ENCODE measurements around the gene TBC1D9.
A peak's percentile ranks its signal among the peaks of the same experiment; 100 is the strongest.

TBC1D9 gene

DNA sequence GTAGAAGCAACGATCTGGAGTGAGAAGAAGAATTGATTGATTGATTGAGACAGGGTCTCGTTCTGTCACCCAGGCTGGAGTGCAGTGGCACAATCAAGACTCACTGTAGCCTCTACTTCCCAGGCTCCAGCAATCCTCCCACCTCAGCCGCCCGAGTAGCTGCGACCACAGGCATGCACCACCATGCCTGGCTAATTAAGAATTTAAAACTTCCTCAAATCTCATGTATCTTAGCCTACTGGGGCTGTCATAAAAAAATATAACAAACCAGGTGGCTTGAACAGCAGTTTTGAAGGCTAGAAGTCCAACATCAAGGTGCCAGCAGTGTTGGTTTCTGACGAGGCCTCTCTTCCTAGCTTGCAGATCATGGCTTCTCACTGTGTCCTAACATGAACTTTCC is 18.3 kb upstream of the TBC1D9 start:
- no peaks in the 10 kb centered on the region for H3K27me3 ChIP-seq (ENCODE audit: control insufficient read depth, insufficient read depth, low read length)
- H3K79me2 ChIP-seq, result no peaks in the 10 kb centered on the region
- no peak overlapping the region for H3K4me2 ChIP-seq (ENCODE audit: low read length)
- no peaks in the 10 kb centered on the region for H3K36me3 ChIP-seq (ENCODE audit: control insufficient read depth, insufficient read depth, low read length)
- no peaks in the 10 kb centered on the region for H3K4me1 ChIP-seq
- TF ChIP-seq, protein P1, sequence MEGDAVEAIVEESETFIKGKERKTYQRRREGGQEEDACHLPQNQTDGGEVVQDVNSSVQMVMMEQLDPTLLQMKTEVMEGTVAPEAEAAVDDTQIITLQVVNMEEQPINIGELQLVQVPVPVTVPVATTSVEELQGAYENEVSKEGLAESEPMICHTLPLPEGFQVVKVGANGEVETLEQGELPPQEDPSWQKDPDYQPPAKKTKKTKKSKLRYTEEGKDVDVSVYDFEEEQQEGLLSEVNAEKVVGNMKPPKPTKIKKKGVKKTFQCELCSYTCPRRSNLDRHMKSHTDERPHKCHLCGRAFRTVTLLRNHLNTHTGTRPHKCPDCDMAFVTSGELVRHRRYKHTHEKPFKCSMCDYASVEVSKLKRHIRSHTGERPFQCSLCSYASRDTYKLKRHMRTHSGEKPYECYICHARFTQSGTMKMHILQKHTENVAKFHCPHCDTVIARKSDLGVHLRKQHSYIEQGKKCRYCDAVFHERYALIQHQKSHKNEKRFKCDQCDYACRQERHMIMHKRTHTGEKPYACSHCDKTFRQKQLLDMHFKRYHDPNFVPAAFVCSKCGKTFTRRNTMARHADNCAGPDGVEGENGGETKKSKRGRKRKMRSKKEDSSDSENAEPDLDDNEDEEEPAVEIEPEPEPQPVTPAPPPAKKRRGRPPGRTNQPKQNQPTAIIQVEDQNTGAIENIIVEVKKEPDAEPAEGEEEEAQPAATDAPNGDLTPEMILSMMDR (IDR thresholded peaks at IDR 0.05), result no peak
- H3K9ac ChIP-seq, result no peak overlapping the region
- H3K27ac ChIP-seq, result no peak overlapping the region
- H2AFZ ChIP-seq, result no peak overlapping the region
- no peaks in the 10 kb centered on the region for H3K9me3 ChIP-seq (ENCODE audit: control insufficient read depth, low read length)
- H3K4me3 ChIP-seq (ENCODE audit: low read depth, low read length), result no peak overlapping the region

DNA sequence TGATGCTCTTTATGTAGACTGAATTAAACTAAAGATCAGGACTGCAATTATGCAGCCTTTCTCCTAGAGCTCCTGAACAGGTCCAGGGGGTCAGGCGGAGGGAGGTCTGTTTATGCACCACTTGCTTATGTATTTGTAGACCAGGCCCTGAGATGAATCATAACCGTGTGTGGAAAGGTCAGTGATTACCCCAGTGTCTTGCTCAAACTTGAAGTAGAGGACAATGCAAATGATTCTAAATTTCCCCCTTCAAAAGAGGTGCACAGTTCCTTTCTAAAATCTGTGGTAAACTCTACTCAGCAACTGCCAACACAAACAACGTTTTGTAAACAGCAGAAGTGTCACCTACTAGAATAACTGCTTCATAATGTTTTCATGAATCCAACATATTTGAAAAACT is 13.0 kb upstream of the TBC1D9 start:
- H3K4me1 ChIP-seq, result no peaks in the 10 kb centered on the region
- no peak overlapping the region for H2AFZ ChIP-seq
- H3K9me3 ChIP-seq (ENCODE audit: control insufficient read depth, low read length), result no peaks in the 10 kb centered on the region
- no peaks in the 10 kb centered on the region for H3K36me3 ChIP-seq (ENCODE audit: control insufficient read depth, insufficient read depth, low read length)
- H3K9ac ChIP-seq, result no peak overlapping the region
- TF ChIP-seq, protein P1 (IDR thresholded peaks at IDR 0.05), result no peak
- H3K4me3 ChIP-seq (ENCODE audit: low read depth, low read length), result no peak overlapping the region
- no peaks in the 10 kb centered on the region for H3K27me3 ChIP-seq (ENCODE audit: control insufficient read depth, insufficient read depth, low read length)
- H3K4me2 ChIP-seq (ENCODE audit: low read length), result no peak overlapping the region
- no peaks in the 10 kb centered on the region for H3K79me2 ChIP-seq
- no peak overlapping the region for H3K27ac ChIP-seq

DNA sequence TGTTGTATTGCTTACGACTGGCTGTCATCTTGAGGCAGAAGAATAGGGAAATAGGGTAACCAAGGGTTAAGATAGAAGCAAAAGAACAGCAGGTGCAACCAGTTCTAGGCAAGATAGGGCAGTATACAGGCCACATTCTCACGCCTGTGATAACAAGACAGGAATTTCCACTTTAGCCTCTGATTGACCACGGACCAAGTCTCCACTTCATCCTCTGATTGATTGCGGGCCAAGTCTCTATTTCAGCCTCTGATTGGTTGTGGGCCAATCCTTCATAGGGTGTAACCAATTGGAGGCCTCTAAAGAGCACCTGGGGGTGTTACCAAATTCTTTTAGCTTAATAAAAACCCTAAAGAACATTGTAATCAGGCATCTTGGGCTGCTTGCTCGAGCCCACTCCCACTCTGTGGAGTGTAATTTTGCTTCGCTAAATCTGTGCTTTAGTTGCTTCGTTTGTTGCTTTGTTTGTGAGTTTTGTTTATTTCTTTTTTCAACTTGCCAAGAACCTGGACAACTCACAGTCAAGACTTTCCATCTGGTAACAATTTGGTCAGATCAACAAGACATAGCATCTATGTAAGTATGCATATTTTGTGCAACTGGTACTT is 8.7 kb upstream of the TBC1D9 start:
- Histone ChIP-seq H3K36me3 (ENCODE audit: control insufficient read depth, insufficient read depth, low read length) (no peaks in the 10 kb centered on the region), H3K4me2 (ENCODE audit: low read length) (no peak overlapping the region), H2AFZ (no peak overlapping the region), H3K9me3 (ENCODE audit: control insufficient read depth, low read length) (no peaks in the 10 kb centered on the region), H3K27me3 (ENCODE audit: control insufficient read depth, insufficient read depth, low read length) (no peaks in the 10 kb centered on the region), H3K4me1 (no peaks in the 10 kb centered on the region), H3K79me2 (no peaks in the 10 kb centered on the region), H3K27ac (no peak overlapping the region), H3K4me3 (ENCODE audit: low read depth, low read length) (no peak overlapping the region), H3K9ac (no peak overlapping the region)
- TF ChIP-seq, protein P1 (IDR thresholded peaks at IDR 0.05), result no peak

DNA sequence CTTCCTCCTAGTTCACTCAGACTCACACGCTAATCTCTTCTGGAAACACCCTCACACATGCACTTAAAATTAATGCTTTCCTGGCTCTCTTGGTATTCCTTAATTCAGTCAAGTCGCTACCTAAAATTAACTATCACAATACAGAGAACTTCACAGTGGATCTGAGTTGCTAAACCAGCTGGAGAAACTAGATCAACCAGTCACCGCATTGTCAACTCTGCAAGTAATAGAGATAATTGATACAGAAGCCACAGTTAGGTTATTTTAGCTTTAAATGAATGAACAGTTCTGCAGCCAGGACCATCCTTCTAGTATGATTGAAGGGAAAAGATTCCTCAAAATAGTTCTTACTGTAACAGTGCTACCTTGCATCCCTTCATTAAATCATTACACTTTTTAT is 6.0 kb upstream of the TBC1D9 start:
- Histone ChIP-seq H2AFZ (no peak overlapping the region), H3K9me3 (ENCODE audit: control insufficient read depth, low read length) (no peaks in the 10 kb centered on the region), H3K4me3 (ENCODE audit: low read depth, low read length) (no peak overlapping the region), H3K79me2 (no peaks in the 10 kb centered on the region), H3K36me3 (ENCODE audit: control insufficient read depth, insufficient read depth, low read length) (no peaks in the 10 kb centered on the region), H3K27me3 (ENCODE audit: control insufficient read depth, insufficient read depth, low read length) (no peaks in the 10 kb centered on the region), H3K27ac (no peak overlapping the region), H3K4me1 (no peaks in the 10 kb centered on the region), H3K9ac (no peak overlapping the region), H3K4me2 (ENCODE audit: low read length) (no peak overlapping the region)
- TF ChIP-seq, protein P1 (IDR thresholded peaks at IDR 0.05), result no peak

DNA sequence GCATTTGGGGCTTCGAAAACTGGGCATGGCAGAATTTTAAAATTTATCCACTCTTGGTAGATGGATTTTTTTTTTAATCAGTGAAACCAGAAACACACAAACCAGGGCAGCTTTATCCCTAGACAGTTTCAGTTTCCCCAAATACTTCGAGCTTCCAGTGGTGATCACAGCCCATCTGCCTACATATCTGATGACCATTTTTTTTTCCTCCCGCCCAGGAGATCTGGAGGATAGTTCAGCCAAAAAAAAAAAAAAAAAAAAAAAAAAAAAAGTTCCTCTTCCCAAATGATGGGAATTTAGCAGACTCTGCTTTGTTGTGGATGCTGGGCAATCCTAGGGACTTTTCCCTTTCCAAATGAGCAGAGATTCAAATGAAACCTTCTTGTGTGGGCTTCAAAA is 1.0 kb upstream of the TBC1D9 start:
- Histone ChIP-seq H3K9ac (no peak overlapping the region), H3K79me2 (peaks cover 2% of the 10 kb centered on the region), H3K27ac (peak overlapping the region; percentile 96)

More for the DNA sequence above, 1.0 kb upstream of the TBC1D9 start:
- Histone ChIP-seq H3K27me3 (ENCODE audit: control insufficient read depth, insufficient read depth, low read length) (no peaks in the 10 kb centered on the region), H3K9me3 (ENCODE audit: control insufficient read depth, low read length) (no peaks in the 10 kb centered on the region), H3K36me3 (ENCODE audit: control insufficient read depth, insufficient read depth, low read length) (no peaks in the 10 kb centered on the region), H2AFZ (peak overlapping the region; percentile 95), H3K4me2 (ENCODE audit: low read length) (peak overlapping the region; percentile 98), H3K4me1 (no peaks in the 10 kb centered on the region), H3K4me3 (ENCODE audit: low read depth, low read length) (peak overlapping the region; percentile 65)
- TF ChIP-seq, protein P1 (IDR thresholded peaks at IDR 0.05), result no peak

Data from parathyroid adenoma (tissue), 2 donors.